Measurements from ENCODE around the gene CCDC12.

The CCDC12 gene

GRCh38 chr3:46990573-46991374, 14.2 kb upstream of the CCDC12 start:
- H3K4me3 ChIP-seq (ENCODE audit: low read depth, low read length): no peak overlapping the region
- DNase-seq (ENCODE audit: low read depth): no peak
- TF ChIP-seq MYC (IDR thresholded peaks at IDR 0.05; ENCODE audit: low read depth, low read length): no peak
- no peak for TF ChIP-seq POLR2A (IDR thresholded peaks at IDR 0.05; ENCODE audit: extremely low read depth, insufficient read length)
- TF ChIP-seq MAX (IDR thresholded peaks at IDR 0.05; ENCODE audit: low read depth, low read length): no peak
- TF ChIP-seq CTCF (IDR thresholded peaks at IDR 0.05; ENCODE audit: low read depth, low read length): no peak

GRCh38 chr3:46989146-46989810, 12.7 kb upstream of the CCDC12 start:
- DNase-seq (ENCODE audit: low read depth): no peak
- no peak for TF ChIP-seq MAX (IDR thresholded peaks at IDR 0.05; ENCODE audit: low read depth, low read length)
- no peak overlapping the region for H3K4me3 ChIP-seq (ENCODE audit: low read depth, low read length)

GRCh38 chr3:46988616-46989015, 12.1 kb upstream of the CCDC12 start:
- no peak overlapping the region for H3K4me3 ChIP-seq (ENCODE audit: low read depth, low read length)
- no peak for DNase-seq (ENCODE audit: low read depth)
- TF ChIP-seq CTCF (IDR thresholded peaks at IDR 0.05; ENCODE audit: low read depth, low read length) (no peak), MAX (IDR thresholded peaks at IDR 0.05; ENCODE audit: low read depth, low read length) (no peak), POLR2A (IDR thresholded peaks at IDR 0.05; ENCODE audit: extremely low read depth, insufficient read length) (no peak), MYC (IDR thresholded peaks at IDR 0.05; ENCODE audit: low read depth, low read length) (no peak)

- peak; percentile 94 for DNase-seq (ENCODE audit: low read depth)
Measured at GRCh38 chr3:46987743-46988401, 11.3 kb upstream of the CCDC12 start.

GRCh38 chr3:46987319-46987742, 10.8 kb upstream of the CCDC12 start:
- peak; percentile 74 for DNase-seq (ENCODE audit: low read depth)
- TF ChIP-seq MYC (IDR thresholded peaks at IDR 0.05; ENCODE audit: low read depth, low read length): no peak
- no peak for TF ChIP-seq MAX (IDR thresholded peaks at IDR 0.05; ENCODE audit: low read depth, low read length)
- TF ChIP-seq POLR2A (IDR thresholded peaks at IDR 0.05; ENCODE audit: extremely low read depth, insufficient read length): no peak
- TF ChIP-seq CTCF (IDR thresholded peaks at IDR 0.05; ENCODE audit: low read depth, low read length): no peak
- peak overlapping the region; percentile 11 for H3K4me3 ChIP-seq (ENCODE audit: low read depth, low read length)

More at GRCh38 chr3:46987743-46988401, 11.3 kb upstream of the CCDC12 start:
- H3K4me3 ChIP-seq (ENCODE audit: low read depth, low read length): peak overlapping the region; percentile 21
- TF ChIP-seq MAX (IDR thresholded peaks at IDR 0.05; ENCODE audit: low read depth, low read length): peak; percentile 13; the same call in 1 of the 2 replicates
- TF ChIP-seq MYC (IDR thresholded peaks at IDR 0.05; ENCODE audit: low read depth, low read length): 0 out of 2 replicates have a peak, but pooled peaks have one; percentile 32
- no peak for TF ChIP-seq CTCF (IDR thresholded peaks at IDR 0.05; ENCODE audit: low read depth, low read length)
- no peak for TF ChIP-seq POLR2A (IDR thresholded peaks at IDR 0.05; ENCODE audit: extremely low read depth, insufficient read length)
